ENCODE measurements around the gene MLLT3.

GRCh38 chr9:20406344-20406743, 216.0 kb downstream of the MLLT3 start:
- no peak for TF ChIP-seq CTCF (IDR thresholded peaks at IDR 0.05; ENCODE audit: low read length)
- TF ChIP-seq EZH2phosphoT487 (IDR thresholded peaks at IDR 0.05; ENCODE audit: low read length) = no peak
- TF ChIP-seq EZH2 (optimal IDR thresholded peaks at IDR 0.05; ENCODE audit: low read depth, low read length) = no peak

All from MM.1S (cell line).